OCI-LY1 (cell line): Measurements from ENCODE around the gene TMEM95.
"Not testable (repeated sequence)": the region's sequence is repeated elsewhere in the genome, so short reads cannot be mapped to it uniquely, and the experiment has no call there.

Source experiments
- H2AFZ ChIP-seq: fragments of 200-600 bp; sonication (generic), shearing (Covaris generic); 2 replicates; pipeline ENCODE4 v1.6.0; 2014; ENCODE audit warnings: antibody characterized with exemption, mild to moderate bottlenecking, low read length
- H3F3A ChIP-seq: fragments of 200-600 bp; sonication (generic), shearing (Covaris generic); 2 replicates; pipeline ENCODE4 v1.6.0; 2014; ENCODE audit warnings: mild to moderate bottlenecking, antibody characterized with exemption, low read length, moderate library complexity; ENCODE audit not compliant: insufficient read depth
- H3K27ac ChIP-seq: fragments of 200-600 bp; sonication (generic); 2 replicates; pipeline ENCODE4 v1.5.1; 2014; ENCODE audit warnings: low read length, mixed run types, mild to moderate bottlenecking, low read depth; ENCODE audit not compliant: poor library complexity, severe bottlenecking
- H3K27me3 ChIP-seq: fragments of 200-600 bp; sonication (generic); 2 replicates; pipeline ENCODE4 v1.6.0; 2014; ENCODE audit warnings: antibody characterized with exemption, mild to moderate bottlenecking, low read length, moderate library complexity; ENCODE audit not compliant: insufficient read depth
- H3K36me3 ChIP-seq: fragments of 200-600 bp; sonication (generic); 2 replicates; pipeline ENCODE4 v1.6.1; 2014; ENCODE audit warnings: mild to moderate bottlenecking, antibody characterized with exemption, low read length, moderate library complexity, mixed read lengths; ENCODE audit not compliant: insufficient read depth
- H3K4me1 ChIP-seq: fragments of 200-600 bp; sonication (generic); 2 replicates; pipeline ENCODE4 v1.5.1; 2014; ENCODE audit warnings: mild to moderate bottlenecking, low read length, moderate library complexity; ENCODE audit not compliant: insufficient read depth, severe bottlenecking
- H3K4me2 ChIP-seq: fragments of 200-600 bp; sonication (generic), shearing (Covaris generic); 2 replicates; pipeline ENCODE4 v1.6.1; 2014; ENCODE audit warnings: low read length
- H3K4me3 ChIP-seq: fragments of 200-600 bp; sonication (generic); 2 replicates; pipeline ENCODE4 v1.5.1; 2014; ENCODE audit warnings: low read length, low read depth, mild to moderate bottlenecking, mixed read lengths; ENCODE audit not compliant: poor library complexity, severe bottlenecking
- H3K79me2 ChIP-seq: fragments of 200-600 bp; shearing (Covaris generic); 2 replicates; pipeline ENCODE4 v1.6.1; 2016; ENCODE audit warnings: mixed run types, low read length, mixed read lengths; ENCODE audit not compliant: insufficient read depth
- H3K9ac ChIP-seq: fragments of 200-600 bp; sonication (generic), shearing (Covaris generic); 2 replicates; pipeline ENCODE4 v1.6.1; 2014; ENCODE audit warnings: mild to moderate bottlenecking, low read length, mixed read lengths
- H3K9me2 ChIP-seq: fragments of 200-600 bp; sonication (generic), shearing (Covaris generic); 2 replicates; pipeline ENCODE4 v1.6.1; 2014; ENCODE audit warnings: low read depth, mild to moderate bottlenecking, low read length, mixed read lengths
- H3K9me3 ChIP-seq: fragments of 200-600 bp; shearing (Covaris generic); 2 replicates; pipeline ENCODE4 v1.6.1; 2014; ENCODE audit warnings: low read length, mixed read lengths
- H4K20me1 ChIP-seq: fragments of 200-600 bp; sonication (generic), shearing (Covaris generic); 2 replicates; pipeline ENCODE4 v1.6.0; 2016; ENCODE audit warnings: mild to moderate bottlenecking, low read length; ENCODE audit not compliant: insufficient read depth
- CTCF ChIP-seq: fragments of 200-600 bp; sonication (generic), shearing (Covaris generic); IDR thresholded peaks from 2 replicates; pipeline ENCODE4 v1.5.1; 2017; ENCODE audit warnings: mild to moderate bottlenecking, antibody characterized with exemption, low read length, moderate library complexity, mixed read lengths
- EZH2 ChIP-seq: fragments of 200-600 bp; sonication (generic), shearing (Covaris generic); IDR thresholded peaks from 2 replicates; pipeline ENCODE4 v1.8.0; 2017; ENCODE audit warnings: borderline replicate concordance, mixed run types, mild to moderate bottlenecking, antibody characterized with exemption, low read length, moderate library complexity, mixed read lengths

Gene TMEM95

GRCh38 chr17:7356756-7357155, 1.8 kb downstream of the TMEM95 start:
- H3K9ac ChIP-seq = no peak overlapping the region
- H3F3A ChIP-seq = no peaks in the 10 kb centered on the region
- H3K4me2 ChIP-seq = no peak overlapping the region
- H3K9me2 ChIP-seq = no peaks in the 10 kb centered on the region
- H2AFZ ChIP-seq = no peak overlapping the region
- no peaks in the 10 kb centered on the region for H3K79me2 ChIP-seq
- H4K20me1 ChIP-seq = no peaks in the 10 kb centered on the region
- no peak overlapping the region for H3K4me3 ChIP-seq
- H3K27ac ChIP-seq = no peak overlapping the region
- H3K9me3 ChIP-seq = no peaks in the 10 kb centered on the region
- no peak for TF ChIP-seq EZH2
- peaks cover 13% of the 10 kb centered on the region for H3K4me1 ChIP-seq
- H3K36me3 ChIP-seq = no peaks in the 10 kb centered on the region
- peaks cover 5% of the 10 kb centered on the region; the same call in 1 of the 2 replicates for H3K27me3 ChIP-seq

GRCh38 chr17:7357381-7357780, 2.4 kb downstream of the TMEM95 start:
- no peaks in the 10 kb centered on the region for H4K20me1 ChIP-seq
- TF ChIP-seq CTCF = no peak
- TF ChIP-seq EZH2 = no peak
- H3K27ac ChIP-seq = no peak overlapping the region
- no peaks in the 10 kb centered on the region for H3K36me3 ChIP-seq
- no peaks in the 10 kb centered on the region for H3K9me2 ChIP-seq
- H3K27me3 ChIP-seq = peaks cover 5% of the 10 kb centered on the region; the same call in 1 of the 2 replicates
- H3K4me2 ChIP-seq = no peak overlapping the region
- no peak overlapping the region for H2AFZ ChIP-seq
- H3K9ac ChIP-seq = no peak overlapping the region
- H3K79me2 ChIP-seq = no peaks in the 10 kb centered on the region
- peaks cover 8% of the 10 kb centered on the region for H3K4me1 ChIP-seq
- H3K9me3 ChIP-seq = no peaks in the 10 kb centered on the region
- H3K4me3 ChIP-seq = no peak overlapping the region
- no peaks in the 10 kb centered on the region for H3F3A ChIP-seq

- Histone ChIP-seq H3F3A (no peaks in the 10 kb centered on the region), H3K27me3 (peaks cover 10% of the 10 kb centered on the region; the same call in 1 of the 2 replicates), H3K79me2 (no peaks in the 10 kb centered on the region), H4K20me1 (no peaks in the 10 kb centered on the region), H3K4me1 (no peaks in the 10 kb centered on the region), H3K36me3 (no peaks in the 10 kb centered on the region), H3K9me3 (no peaks in the 10 kb centered on the region), H3K4me3 (no peak overlapping the region), H2AFZ (no peak overlapping the region), H3K4me2 (no peak overlapping the region), H3K27ac (no peak overlapping the region), H3K9me2 (no peaks in the 10 kb centered on the region), H3K9ac (no peak overlapping the region)
- TF ChIP-seq CTCF = no peak
- no peak for TF ChIP-seq EZH2
These were observed 7.0 kb downstream of the TMEM95 start for GRCh38 chr17:7361906-7362305.

- H3K4me3 ChIP-seq = no peak overlapping the region
- no peaks in the 10 kb centered on the region for H3F3A ChIP-seq
- H3K9me3 ChIP-seq = no peaks in the 10 kb centered on the region
- no peak overlapping the region for H2AFZ ChIP-seq
- no peaks in the 10 kb centered on the region for H3K79me2 ChIP-seq
- H3K9me2 ChIP-seq = no peaks in the 10 kb centered on the region
- H3K27ac ChIP-seq = no peak overlapping the region
- H3K9ac ChIP-seq = no peak overlapping the region
- peaks cover 10% of the 10 kb centered on the region; the same call in 1 of the 2 replicates for H3K27me3 ChIP-seq
- no peak overlapping the region for H3K4me2 ChIP-seq
- no peaks in the 10 kb centered on the region for H4K20me1 ChIP-seq
- TF ChIP-seq CTCF (no peak), EZH2 (no peak)
- H3K4me1 ChIP-seq = no peaks in the 10 kb centered on the region
- no peaks in the 10 kb centered on the region for H3K36me3 ChIP-seq
These were observed 8.4 kb downstream of the TMEM95 start for GRCh38 chr17:7363311-7363710.

- not testable (repeated sequence) for H2AFZ ChIP-seq, H3F3A ChIP-seq, H3K4me3 ChIP-seq, H3K27me3 ChIP-seq, H3K4me1 ChIP-seq, H4K20me1 ChIP-seq, H3K36me3 ChIP-seq, H3K79me2 ChIP-seq, H3K9me2 ChIP-seq, H3K4me2 ChIP-seq, H3K27ac ChIP-seq, H3K9me3 ChIP-seq, H3K9ac ChIP-seq
These were observed 11.0 kb downstream of the TMEM95 start for GRCh38 chr17:7365963-7366362.
